Fibroblast of skin of left quadriceps (primary cell): ENCODE results near the gene LMF2.
A peak's percentile ranks its signal among the peaks of the same experiment; 100 is the strongest.

Experiments used
- DNase-seq, 2 experiments: peaks; one replicate each; pipeline ENCODE4 v3.0.0-alpha.2; 2013; ENCODE audit warnings: low read depth in 2 of 2

Gene LMF2

DNA sequence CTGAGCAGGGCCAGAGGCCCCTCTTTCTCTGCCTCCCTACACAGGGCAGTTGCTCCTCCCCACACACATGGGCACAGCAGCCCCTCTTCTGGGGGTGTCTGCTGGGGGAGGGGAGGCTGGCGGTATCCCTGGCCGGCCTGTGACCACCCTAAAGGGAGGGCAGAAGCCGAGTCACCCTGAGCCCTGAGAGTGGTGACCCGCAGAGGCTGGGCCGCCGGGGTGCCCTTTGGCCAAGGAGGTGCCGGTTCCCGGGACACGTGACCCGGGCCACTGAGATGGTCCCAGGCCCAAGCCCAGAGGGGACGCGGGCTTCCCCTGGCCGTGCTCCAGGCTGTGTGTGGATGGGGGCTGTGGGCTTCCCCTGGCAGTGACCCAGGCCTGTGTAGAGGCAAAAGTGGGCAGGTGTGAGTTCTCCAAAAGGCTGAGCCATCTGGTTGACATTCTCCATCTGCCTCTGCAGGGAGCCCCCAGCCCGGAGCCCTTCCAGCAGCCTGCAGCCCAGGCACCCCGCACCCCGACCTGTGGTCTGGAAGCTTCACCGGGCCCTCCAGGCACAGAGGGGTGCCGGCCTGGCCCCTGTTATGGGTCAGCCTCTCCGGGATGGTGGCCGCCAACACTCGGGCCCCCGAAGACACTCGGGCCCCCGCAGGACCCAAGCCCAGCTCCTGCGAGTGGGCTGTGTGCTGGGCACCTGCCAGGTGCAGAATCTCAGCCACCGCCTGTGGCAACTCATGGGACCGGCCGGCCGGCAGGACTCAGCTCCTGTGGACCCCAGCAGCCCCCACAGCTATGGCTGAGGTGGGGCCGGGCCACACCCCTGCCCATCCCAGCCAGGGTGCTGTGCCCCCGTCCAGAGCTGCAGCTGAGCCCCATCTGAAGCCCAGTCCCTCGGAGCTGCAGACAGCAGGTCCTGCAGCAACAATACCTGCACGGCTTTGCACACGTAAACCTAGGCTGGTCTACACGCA, 25.1 kb downstream of the LMF2 start:
- DNase-seq = no peak

DNA sequence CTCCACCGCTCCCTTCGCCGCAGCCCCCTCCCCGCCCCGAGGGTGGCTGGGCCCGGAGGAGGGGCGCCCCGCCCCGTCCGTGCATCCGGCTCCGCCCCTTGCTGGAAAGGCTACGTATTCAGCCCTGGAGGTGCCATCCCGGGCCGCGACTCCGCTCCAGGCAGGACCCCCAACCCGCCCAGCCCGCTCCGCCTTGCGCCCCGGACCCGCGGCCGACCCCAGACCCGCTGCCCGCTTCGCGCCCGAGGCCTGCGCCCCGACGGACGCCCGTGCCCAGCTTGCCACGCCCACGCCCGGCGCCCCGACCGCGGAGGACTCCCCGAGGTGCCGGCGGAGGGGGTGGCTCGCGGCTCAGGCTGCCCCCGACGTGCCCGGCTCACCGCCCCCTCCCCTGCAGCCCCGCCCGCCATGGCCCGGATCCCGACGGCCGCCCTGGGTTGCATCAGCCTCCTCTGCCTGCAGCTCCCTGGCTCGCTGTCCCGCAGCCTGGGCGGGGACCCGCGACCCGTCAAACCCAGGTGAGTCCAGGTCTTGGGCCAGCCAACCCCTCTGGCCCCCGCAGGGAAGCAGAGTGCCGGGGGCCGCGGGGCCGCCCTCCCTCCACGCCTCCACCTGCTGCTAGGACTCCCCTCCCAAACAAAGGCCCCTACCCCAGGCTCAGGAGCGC, 25.9 kb downstream of the LMF2 start, which contains the start of gene ADM2:
Gene ADM2, plus strand, starts transcription at position 104 of the 667 bp plus-strand sequence. Its CDS starts 305 bp downstream, at position 409.
- DNase-seq = no peak

DNA sequence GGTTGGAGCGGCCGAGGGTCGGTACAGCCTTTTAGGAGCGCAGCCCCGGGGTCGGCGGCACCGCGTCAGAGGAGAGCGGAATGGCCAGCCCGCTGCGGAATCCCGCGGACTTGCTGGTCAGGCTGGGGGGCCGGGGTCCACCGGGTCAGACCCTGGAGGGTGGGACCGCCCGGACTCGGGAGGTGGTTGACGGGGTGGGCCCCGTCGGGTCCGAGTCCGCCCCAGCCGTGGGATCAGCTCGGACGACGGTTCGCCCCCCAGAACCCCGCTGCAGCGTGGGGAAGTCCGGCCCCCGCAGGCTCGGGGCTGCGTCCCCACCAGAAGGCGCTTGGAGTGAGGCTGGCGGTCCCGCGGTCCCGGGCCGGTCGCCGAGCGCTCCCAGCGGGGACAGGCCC, 26.5 kb downstream of the LMF2 start:
- no peak for DNase-seq

DNA sequence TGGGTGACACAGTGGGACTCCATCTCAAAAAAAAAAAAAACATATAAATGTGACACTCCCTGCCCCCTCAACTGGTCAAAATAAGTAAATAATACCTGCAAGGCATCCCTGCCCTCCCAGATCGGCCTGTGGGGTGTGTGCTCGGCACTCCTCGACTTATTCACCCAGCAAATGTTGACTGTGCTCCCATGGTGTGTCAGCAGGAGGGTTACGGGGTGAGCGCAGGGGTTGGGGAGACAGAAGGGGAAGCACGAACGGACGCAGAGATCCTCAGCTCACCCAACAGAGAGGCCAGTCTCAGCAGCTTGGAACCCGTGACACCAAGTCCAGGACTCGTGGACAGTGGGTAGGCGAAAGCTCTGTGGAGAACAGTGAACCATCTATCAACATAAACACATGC, 27.8 kb downstream of the LMF2 start:
- no peak for DNase-seq

DNA sequence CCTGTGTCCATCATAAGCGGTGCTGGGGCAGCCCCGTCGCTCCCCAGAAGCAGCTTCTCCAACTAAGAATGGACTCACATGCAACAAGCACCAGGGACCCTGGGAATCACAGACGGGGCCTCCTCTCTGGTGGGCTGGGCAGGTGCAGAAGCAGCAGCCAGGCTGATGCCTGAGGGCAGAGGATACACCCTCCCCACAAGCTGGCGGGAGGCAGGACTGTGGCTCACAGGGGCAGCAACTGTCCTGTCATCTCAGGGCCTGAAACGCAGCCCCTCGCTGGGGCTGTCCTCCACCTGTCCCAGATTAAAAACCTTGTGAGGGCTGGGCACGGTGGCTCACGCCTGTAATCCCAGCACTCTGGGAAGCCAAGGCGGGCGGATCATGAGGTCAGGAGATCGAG, 29.6 kb downstream of the LMF2 start:
- DNase-seq = no peak

DNA sequence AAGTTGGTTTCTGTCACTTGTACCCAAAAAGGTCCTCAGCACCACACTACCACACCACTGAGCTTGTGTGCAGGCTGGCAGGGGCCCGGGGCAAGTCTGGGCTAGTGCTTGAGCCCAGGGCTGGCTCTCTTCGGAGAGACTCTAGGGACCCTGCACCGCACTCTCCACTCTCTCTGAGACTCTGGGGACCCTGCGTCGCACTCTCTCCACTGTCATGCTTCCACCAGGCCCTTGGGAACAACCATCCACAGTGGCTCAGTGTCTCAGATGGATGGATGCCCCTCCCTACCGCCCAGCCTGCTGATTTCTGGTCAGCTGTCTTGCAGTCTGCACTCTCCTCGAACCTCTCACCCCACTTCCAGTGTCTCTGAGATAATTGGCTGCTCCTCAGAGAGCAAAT, 30.6 kb downstream of the LMF2 start:
- DNase-seq = no peak

DNA sequence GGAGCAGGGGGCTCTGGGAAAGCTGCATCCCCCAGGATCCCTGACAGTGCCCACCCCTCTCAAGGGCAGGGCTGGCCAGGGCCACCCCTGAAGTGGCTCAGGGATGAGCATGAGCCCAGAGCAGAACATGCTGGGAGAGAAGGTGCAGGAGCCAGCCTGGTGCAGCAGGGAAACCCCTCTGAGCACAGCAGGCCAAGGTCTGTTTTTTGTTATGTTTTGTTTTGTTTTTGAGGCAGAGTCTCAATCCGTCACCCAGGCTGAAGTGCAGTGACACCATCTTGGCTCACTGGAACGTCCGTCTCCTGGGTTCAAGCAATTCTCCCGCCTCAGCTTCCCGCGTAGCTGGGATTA, 31.9 kb downstream of the LMF2 start:
- DNase-seq = no peak

DNA sequence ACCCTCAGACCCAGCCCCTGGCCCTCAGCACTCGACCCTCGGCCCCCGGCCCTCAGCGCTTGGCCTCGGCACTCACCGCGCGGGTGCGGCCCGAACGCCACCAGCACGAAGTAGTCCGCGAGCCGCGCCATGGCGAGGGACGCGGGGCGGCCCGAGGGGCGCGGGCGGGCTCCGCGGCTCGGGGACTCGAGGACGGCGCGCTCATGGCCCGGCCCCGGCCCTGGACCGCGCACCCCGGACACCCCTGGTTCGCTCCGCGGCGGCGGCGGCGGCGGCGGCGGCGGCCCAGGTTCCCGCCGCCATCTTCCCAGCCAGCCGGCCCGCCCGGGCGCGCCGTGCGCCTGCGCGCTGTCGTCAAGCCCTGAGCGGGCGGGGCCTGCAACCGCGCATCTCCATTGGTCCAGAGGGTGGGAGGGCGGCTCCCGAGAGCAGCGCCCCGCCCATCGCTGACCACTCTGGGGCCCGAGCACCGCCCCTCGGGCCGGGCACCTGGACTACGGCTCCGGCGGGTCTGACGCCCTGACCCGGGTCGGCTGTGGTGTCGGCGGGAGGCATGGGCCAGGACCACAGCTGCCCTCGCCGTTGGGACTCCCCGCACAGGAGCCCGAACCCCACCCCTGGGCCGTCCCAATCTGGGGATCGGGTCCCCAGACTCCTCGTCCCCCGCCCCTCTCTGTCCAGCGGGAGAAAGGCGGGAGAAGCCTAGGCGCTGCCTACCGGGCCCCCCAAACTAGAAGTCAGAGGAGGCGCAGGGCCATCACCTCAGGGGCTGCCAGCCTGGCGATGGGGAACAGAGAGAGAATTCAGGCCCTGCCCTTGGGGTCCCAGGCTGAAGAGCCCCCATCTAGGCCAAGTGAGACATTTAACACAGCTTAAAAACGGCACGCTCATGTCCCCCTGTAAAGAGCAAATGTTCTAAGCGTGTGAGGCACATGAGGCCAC, 32.5 kb downstream of the LMF2 start, which contains the start of gene SBF1:
Gene SBF1, minus strand, starts transcription at position 326 of the 942 bp plus-strand sequence. Its CDS starts 195 bp downstream, at position 131.
- DNase-seq = peak; percentile 63 to 71

DNA sequence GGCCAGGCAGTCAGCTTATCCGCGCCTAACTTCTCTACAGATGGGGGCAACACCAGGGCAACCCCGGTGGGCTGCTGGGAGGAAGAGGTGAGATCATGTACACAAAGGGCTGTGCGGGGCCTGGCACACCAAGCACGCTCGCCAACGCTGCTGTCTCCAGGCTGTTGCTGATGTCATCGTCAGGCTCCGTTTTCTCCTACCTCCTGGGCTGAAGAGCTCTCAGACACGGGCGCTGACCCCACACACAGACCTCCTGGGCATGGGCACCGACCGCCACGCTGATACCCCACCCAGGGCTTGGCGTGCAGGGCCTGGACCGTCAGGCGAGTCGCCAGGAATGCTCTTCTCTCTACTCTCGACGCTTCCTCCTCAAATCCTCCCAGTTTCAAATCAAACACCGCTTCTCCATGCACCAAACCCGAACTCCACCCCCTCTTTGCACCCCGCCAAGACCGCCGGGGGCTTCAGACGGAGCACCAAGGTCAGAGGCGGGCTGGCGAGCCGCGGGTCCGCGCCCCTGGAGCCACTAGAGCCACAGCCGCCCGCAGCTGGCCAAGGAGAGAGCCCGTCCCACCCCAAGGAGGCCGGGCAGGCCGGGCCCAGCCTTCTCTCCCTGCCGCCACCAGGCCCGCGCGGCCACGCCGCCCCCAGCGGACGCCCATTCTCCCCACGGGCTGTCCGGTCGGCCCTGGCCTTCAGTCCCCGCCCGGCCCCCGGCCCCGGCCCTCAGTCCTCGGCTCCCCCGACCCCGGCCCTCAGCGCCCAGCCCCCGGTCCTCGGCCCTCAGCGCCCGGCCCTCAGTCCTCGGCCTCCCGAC, 33.4 kb downstream of the LMF2 start:
- DNase-seq = no peak

DNA sequence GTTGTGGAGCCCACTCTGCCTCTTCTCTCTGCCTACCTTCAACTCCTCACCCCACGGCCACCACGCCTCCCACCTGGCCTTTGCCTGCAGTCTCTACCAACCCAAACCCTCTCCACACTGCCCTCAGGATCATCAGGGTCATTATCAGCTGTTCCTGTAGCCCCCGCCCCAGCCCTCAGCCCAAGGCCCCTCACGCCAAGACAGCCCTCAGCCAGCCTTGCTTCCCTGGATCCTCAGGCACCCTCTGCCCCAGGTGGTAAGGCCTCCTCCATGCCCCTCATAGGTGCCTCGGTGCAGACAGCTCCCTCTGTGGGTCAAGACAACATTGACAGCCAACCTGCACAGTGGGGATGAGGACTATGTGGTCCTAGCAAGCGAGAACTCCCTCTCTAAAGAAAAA, 34.4 kb downstream of the LMF2 start:
- DNase-seq = no peak

DNA sequence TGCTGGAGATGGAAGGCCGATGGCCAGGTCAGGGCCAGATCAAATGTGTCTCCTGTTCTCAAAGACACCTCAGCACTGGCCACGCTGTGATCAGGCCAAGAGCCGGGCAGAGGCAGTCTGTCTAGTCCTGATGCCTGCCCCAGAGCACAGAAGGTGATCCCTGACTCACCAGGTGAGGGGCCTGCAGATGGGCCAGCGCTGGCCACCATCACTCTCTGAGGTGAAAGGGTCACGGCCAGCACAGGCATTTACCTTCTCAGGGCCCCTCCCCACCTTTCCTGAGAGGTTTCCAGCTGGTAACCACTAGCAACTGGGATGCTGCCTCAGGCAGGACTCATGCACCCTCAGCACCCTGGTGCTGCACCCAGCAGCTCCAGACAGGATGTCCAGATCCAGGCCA, 35.5 kb downstream of the LMF2 start:
- DNase-seq = no peak

DNA sequence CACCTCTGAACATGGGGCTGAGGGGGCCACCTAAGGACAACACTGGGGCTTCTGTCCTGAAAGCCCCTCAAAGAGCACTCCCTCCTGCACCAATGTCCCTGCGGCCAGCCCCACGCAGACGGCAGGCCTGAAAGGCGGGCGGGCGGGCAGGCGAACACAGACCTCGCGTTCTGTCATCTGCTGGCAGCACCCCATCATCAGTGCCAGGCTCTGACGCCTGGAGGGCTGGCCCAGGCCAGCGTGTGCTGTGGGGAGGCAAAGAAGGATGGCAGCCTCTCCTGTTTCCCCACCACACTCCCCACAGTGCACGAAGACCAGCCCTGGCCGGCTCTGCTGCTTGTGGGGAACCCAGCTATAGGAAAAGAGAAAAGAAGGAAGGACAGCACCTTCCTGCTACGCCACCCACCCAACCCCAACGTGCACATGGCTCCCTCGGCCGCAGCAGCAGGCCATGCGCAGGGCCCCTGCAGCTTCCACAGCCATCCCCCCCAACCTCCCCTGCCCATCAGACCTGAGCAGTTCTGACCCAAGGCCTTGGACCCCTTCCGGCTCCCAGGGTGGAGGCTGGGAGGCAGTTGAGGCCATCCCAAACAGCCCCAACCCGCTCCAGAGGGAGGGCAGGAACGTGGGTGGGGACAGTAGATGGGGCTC, 36.2 kb downstream of the LMF2 start:
- DNase-seq = no peak

DNA sequence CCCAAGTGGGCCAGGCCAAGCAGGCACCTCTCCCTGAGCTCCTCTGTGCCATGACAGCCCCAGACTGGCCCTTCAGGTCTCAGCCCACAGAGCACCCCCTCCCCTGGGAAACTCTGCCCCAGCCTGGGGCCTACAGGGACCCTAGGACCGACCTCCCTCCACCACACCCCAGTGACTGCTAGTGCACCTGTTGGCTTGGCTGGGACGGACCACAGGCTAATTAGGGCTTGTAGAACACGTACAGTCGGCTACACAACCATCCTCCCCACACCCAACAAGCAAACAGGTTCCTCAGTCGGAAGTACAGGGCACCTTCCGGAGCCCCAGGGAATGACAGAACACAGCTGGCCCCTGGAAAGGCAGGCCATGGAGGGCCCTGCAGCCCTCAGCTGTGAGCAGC, 37.0 kb downstream of the LMF2 start:
- no peak for DNase-seq

DNA sequence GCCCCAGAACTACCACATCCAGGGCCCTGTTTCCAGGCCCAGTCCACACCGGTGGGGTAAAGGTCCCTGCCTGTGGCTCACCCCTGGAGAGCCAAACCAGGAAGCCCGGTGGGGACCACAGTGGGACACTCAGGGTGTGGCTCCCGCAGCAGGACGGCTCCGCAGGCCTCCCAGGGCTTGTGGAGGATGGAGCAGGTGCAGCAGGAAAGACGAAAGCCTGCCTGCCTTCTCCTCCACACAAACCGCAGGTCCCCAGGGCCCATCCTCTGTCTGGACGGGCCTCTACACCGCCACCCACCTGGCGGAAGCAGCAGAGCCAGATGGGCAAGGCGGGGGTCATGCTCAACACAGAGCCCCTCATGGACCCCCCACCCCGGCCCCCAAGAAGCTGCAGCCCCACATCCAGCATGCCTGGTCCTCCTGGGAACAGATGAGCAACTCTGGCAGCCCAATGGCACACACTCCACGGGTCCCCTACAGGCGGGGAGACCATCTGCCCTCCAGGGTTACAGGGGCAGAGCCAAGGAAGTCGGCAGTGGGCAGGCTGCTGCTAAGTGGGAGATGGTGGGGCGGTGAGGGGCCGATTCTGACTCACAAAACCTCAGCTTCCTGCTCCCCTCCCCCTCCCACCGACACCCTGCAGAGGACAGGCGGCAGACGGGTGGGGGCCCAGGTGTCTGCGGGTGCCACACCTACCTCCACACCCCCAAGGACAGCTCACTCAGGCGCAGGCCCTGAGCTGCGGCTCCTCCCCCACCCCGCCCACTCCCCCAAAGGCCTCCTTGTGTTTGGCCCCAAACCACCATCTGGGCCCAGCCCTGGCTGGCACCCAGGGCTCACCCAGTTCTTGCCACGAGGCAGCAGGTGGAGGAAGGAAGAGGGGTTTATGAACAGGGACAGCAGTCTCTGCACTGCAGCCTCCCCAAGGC, 37.9 kb downstream of the LMF2 start:
- DNase-seq = no peak

DNA sequence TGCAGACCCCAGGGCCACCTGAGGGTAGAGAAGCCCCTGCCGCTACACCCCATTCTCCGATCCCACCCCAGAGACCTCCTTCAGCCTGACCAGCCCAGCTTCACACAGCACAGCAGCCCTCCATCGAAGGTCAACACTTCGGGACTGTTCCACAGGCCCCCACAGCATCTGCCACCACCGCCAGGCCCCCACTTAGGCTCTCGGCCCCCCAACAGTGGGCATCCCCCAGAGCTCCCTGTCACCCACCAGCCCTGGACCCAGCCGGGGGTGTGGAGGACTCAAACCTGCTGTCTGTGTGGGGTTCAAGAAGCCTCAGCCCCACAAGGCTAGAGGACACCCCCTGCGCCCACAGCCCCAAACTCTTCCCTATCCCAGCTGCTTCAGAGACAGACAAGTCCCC, 38.9 kb downstream of the LMF2 start:
- DNase-seq = no peak

DNA sequence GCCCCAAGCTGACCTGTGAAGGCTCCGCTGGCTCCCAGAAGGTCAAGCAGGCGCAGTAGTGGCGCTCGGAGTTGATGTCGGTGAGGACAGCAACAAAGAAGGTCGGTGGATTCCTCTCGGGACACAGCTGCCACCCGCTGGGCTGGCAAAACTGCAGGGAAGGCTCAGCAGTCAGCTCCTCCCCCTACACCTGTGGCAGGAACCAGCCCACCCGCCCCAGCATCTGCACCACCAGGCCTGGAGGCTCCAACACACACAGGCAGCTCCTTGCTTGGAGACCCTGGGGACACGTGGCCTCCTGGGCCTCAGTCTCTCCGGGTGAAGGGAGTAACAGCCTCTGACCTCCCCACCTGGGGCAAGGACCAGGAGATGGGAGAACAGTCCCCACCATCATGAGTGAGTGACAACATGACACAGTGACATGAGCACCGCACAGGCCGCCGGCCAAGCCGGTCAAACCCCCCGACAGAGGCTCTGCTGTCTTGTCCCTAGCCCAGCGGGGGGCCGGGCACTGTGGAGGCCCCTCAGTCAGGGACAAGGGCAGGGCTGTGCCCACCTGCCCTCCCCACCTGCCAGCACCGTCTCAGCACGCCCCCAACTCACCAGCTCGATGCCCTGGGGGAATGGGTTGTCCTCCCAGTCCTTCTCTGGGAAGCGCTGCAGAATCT, 39.6 kb downstream of the LMF2 start:
- no peak for DNase-seq

DNA sequence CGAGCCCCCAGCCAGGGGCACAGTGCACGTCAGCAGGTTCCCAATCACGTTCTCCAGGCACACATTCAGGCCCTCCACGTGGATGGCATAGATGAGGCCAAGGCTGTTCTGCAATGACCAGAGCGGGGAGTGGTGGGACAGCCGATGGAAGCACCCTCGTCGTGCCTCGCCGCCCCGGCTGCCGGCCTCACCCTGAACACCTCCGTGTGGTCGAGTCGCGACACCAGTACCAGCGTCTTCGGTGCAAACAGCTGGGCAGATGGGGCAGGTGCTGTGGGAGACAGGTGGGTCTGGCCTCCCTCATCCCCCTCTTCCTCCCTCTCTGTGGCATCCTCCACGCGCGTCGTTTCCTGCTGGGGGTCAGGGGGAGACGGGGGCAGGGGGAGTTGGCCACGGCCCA, 40.2 kb downstream of the LMF2 start:
- no peak for DNase-seq

DNA sequence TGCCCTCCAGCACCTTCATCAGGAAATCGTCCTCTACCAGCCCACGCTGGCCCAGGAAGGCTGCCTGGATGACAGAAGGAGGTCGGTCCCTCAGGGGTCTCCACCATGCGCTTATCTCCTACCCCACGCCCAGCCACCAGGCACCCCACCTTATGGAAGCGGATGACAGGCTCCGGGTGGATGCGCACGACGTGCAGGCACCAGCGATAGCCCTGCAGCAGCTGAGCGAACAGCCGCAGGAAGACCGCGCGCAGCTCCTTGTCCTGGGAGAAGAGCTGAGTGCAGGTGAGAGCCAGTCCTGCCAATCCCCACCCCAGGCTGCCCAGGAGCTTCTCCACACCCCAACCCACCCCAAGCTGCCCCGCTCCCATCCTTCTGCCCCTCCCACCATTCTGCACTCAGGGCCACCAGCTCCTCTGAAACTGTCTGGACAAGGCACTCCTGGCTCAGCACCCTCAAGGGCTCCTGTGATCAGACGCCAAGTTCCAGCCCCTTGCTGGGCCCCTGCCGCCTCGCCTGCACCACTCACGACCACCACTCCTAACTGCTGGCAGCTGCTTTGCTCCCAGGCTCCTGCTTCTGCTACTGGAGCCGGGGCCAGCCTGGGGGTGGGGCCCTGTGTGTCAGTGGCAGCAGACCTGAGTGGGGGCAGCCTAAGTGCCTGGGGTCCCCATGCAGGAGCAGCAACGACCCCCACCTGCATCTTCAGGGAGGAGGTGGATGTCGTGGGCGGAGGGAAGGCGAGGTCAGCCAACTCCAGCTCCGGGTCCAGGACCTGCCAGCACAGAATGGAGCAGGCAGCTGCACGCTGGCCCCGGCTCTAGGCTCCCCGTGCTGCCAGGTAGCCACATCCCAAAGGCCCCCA, 42.2 kb downstream of the LMF2 start:
- DNase-seq = no peak
